ENCODE data around the gene PLXND1. TPM values are rescaled to one million over a fixed set of nuclear protein-coding genes. Genes with fewer than 3 reads are reported as not detected.

Gene PLXND1, protein sequence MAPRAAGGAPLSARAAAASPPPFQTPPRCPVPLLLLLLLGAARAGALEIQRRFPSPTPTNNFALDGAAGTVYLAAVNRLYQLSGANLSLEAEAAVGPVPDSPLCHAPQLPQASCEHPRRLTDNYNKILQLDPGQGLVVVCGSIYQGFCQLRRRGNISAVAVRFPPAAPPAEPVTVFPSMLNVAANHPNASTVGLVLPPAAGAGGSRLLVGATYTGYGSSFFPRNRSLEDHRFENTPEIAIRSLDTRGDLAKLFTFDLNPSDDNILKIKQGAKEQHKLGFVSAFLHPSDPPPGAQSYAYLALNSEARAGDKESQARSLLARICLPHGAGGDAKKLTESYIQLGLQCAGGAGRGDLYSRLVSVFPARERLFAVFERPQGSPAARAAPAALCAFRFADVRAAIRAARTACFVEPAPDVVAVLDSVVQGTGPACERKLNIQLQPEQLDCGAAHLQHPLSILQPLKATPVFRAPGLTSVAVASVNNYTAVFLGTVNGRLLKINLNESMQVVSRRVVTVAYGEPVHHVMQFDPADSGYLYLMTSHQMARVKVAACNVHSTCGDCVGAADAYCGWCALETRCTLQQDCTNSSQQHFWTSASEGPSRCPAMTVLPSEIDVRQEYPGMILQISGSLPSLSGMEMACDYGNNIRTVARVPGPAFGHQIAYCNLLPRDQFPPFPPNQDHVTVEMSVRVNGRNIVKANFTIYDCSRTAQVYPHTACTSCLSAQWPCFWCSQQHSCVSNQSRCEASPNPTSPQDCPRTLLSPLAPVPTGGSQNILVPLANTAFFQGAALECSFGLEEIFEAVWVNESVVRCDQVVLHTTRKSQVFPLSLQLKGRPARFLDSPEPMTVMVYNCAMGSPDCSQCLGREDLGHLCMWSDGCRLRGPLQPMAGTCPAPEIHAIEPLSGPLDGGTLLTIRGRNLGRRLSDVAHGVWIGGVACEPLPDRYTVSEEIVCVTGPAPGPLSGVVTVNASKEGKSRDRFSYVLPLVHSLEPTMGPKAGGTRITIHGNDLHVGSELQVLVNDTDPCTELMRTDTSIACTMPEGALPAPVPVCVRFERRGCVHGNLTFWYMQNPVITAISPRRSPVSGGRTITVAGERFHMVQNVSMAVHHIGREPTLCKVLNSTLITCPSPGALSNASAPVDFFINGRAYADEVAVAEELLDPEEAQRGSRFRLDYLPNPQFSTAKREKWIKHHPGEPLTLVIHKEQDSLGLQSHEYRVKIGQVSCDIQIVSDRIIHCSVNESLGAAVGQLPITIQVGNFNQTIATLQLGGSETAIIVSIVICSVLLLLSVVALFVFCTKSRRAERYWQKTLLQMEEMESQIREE (N-terminal part only)
- total RNA-seq: 100 to 1,000 TPM; 155 to 300 (median 197) TPM

DNA sequence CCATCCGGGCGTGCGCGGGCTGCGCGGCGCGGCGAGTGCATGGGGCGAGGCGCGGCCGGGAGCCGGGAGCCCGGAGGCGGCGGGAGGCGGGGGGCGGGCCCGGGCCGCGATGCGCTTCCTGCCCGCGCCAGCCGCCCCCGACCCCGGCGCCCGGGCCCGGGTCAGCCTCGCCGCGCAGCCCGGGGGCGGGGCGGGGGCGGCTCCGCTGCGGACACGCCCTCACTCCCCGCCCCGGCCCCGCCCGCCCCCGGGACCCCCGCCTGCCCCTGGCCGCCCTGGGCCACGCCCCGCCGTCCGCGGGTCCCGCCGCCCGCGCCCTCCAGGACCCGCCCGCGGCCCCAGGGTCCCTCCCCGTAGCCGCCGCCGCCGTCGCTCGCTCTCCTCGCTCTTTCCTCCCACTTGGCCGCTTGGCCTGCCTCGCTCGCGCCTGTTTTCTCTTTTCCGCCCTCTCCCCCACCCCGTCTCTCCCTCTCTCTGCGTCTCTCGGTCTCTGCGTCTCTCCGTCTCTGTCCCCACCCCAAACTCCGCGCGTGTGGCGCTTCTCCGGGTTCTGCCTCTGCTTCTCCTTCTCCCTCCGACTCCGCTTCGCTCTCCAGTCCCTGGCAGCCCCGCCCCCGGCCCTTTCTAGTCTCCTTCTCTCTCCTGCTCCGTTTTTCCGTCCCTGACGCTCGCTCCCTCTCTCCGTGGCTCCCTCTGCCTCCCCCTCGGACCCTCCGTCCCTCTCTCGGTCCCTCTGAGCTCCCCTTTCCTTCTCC lies at the start of gene PLXND1:
PLXND1 (minus strand) TSS at position 41 of the 755 bp plus-strand sequence; CDS start at position 4, 37 bp downstream.
- peak in 1 of 2 donors; percentile 53 for DNase-seq (ENCODE audit: low spot score in 2 of 2)
- 1% methylated on average over 48 to 51 of the region's 96 CpGs for WGBS, 2 donors
- Histone ChIP-seq H3K27ac (peak within 1 kb of the TSS; percentile 90 to 99 (median 93)), H3K4me1 (peaks cover 0 to 76% (median 54%) of the 10 kb centered on the region in 4 donors), H3K9me3 (no peaks in the 10 kb centered on the region), H3K4me3 (peak within 1 kb of the TSS; percentile 58 to 84 (median 76)), H3K27me3 (no peaks in the 10 kb centered on the region), H3K36me3 (no peaks in the 10 kb centered on the region)
- peak; percentile 55 to 57 for TF ChIP-seq POLR2A (IDR thresholded peaks at IDR 0.05)
- TF ChIP-seq EP300 (IDR thresholded peaks at IDR 0.05): peak in 1 of 2 donors; percentile 80
- no peak for TF ChIP-seq CTCF (IDR thresholded peaks at IDR 0.05)

- no peak overlapping the region for H3K27ac ChIP-seq
- no peak for DNase-seq (ENCODE audit: low spot score in 2 of 2)
- H3K36me3 ChIP-seq: no peaks in the 10 kb centered on the region
- no peaks in the 10 kb centered on the region for H3K9me3 ChIP-seq
- no peak overlapping the region for H3K4me3 ChIP-seq
- no peak for TF ChIP-seq EP300 (IDR thresholded peaks at IDR 0.05)
- no peak for TF ChIP-seq CTCF (IDR thresholded peaks at IDR 0.05)
- no peak for TF ChIP-seq POLR2A (IDR thresholded peaks at IDR 0.05)
- no peaks in the 10 kb centered on the region for H3K27me3 ChIP-seq
- WGBS, 2 donors: 86 to 88% methylated on average over 4 of the region's 4 CpGs
- H3K4me1 ChIP-seq: peaks cover 0 to 46% (median 16%) of the 10 kb centered on the region in 4 donors
Measured at GRCh38 chr3:129655291-129655700, 48.8 kb upstream of the PLXND1 start.

DNA sequence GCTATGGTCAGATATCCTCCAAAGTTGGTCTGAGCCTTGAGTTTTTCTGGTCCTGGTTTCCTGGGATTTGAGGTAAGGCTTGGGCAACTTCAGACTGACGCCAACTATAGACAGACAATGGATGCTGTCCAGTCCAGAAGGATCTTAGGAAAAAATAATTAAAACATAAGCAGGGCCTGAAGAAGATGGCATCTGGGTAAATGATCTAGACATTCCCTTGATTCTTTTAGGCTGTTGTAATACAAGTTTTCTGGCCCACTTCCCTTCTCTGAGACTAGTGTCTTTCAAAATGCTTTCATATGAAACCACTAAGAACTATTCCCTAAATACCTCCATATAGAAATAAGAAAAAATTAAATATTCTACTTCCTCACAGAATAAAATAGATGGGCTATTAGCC lies 47.7 kb upstream of the PLXND1 start:
- H3K4me3 ChIP-seq: no peak overlapping the region
- H3K36me3 ChIP-seq: no peaks in the 10 kb centered on the region
- no peak for TF ChIP-seq CTCF (IDR thresholded peaks at IDR 0.05)
- no peak for TF ChIP-seq POLR2A (IDR thresholded peaks at IDR 0.05)
- no peak for TF ChIP-seq EP300 (IDR thresholded peaks at IDR 0.05)
- H3K27me3 ChIP-seq: no peaks in the 10 kb centered on the region
- H3K4me1 ChIP-seq: peaks cover 0 to 53% (median 16%) of the 10 kb centered on the region in 4 donors
- WGBS, 2 donors: 76 to 87% methylated on average over 1 of the region's 1 CpG
- H3K9me3 ChIP-seq: no peaks in the 10 kb centered on the region
- no peak overlapping the region for H3K27ac ChIP-seq
- no peak for DNase-seq (ENCODE audit: low spot score in 2 of 2)

GRCh38 chr3:129653019-129653418 lies 46.5 kb upstream of the PLXND1 start:
- WGBS, 2 donors: 60 to 78% methylated on average over 1 of the region's 1 CpG
- no peak for DNase-seq (ENCODE audit: low spot score in 2 of 2)
- Histone ChIP-seq H3K4me3 (no peak overlapping the region), H3K27ac (no peak overlapping the region), H3K4me1 (peaks cover 0 to 46% (median 12%) of the 10 kb centered on the region in 4 donors), H3K27me3 (no peaks in the 10 kb centered on the region), H3K36me3 (no peaks in the 10 kb centered on the region), H3K9me3 (no peaks in the 10 kb centered on the region)
- no peak for TF ChIP-seq EP300 (IDR thresholded peaks at IDR 0.05)
- no peak for TF ChIP-seq POLR2A (IDR thresholded peaks at IDR 0.05)
- no peak for TF ChIP-seq CTCF (IDR thresholded peaks at IDR 0.05)

Measured in tibial nerve (tissue), 4 donors.